ENCODE results near the gene SSBP3.
"Not testable (repeated sequence)": the region's sequence is repeated elsewhere in the genome, so short reads cannot be mapped to it uniquely, and the experiment has no call there.

The SSBP3 gene

GRCh38 chr1:54391450-54392209, 14.6 kb downstream of the SSBP3 start:
- DNase-seq, result no peak

GRCh38 chr1:54390655-54391054, 15.5 kb downstream of the SSBP3 start:
- no peak for DNase-seq

DNA sequence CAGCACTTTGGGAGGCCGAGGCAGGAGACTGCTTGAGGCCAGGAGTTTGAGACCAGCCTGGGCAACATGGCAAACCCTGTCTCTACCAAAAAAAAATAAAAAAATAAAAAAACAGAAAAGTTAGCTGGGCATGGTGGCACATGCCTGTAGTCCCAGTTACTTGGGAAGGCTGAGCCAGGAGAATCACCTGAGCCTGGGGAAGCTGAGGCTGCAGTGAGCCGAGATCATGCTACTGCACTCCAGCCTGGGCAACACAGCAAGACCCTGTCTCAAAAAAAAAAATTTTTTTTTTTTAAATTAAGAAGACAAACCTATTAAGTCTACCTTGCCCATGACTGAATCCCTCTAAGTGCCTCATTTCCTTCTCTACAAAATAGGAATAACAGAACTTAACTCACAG, 16.6 kb downstream of the SSBP3 start:
- not testable (repeated sequence) for DNase-seq

- DNase-seq, result no peak
Measured at GRCh38 chr1:54387419-54387818, 18.8 kb downstream of the SSBP3 start.

- no peak for DNase-seq
Measured at GRCh38 chr1:54385727-54386022, 20.5 kb downstream of the SSBP3 start.

DNA sequence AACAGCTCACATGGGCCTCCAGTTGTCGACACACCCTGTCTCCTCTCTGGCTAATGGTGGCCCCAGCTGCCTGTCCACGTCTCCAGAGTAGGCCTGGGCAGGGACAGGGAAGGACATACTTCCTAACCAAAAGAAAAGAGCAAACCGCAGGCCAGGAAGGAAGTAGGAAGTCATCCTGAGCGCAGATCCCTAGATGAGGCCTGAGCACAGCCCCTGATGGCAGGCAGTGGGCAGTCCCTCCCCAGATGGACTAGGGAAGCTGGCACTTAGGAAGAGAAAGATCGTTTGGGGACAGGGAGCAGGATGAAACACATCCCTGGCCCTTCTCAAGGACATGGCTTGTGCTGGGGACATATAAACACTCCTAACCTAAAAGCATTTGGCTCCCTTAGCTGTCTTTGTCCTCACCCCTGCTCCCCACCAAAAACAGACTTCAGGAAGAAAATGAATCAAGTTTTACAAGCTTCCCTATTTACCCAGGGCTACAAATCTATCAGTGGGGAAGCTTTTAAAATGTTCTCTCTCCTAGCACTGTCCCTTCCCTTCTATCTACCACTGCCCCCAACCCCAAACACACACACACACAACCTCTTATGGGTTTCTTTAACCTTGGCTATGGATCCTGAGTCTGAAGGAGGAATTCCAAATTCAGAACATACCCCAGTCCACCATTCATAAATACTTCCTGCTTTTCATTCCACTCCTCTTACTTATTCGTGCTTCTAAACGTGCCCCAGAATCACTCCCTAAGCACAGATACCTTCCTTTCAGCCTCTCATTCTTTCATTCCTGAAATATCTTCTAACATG, 21.1 kb downstream of the SSBP3 start:
- no peak for DNase-seq

GRCh38 chr1:54384471-54384870, 21.7 kb downstream of the SSBP3 start:
- DNase-seq, result no peak

DNA sequence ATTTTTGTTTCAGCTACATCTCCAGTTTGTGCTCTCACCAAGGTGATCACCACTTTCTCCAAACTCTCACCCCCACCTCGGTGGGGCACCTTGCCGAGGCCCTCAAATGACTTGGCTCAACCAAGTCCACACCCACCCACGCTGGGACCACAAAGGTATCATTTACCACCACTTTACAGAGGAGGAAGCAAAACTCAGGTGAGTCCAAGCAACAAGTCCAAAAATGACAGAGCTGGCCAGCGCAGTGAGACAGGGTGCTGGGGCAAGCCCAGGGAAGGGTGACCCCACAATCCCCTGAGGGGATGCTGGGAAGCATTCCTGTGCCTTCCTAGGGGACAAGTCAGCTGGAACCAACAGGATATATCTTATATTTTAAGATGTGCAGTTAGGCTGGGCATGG, 24.7 kb downstream of the SSBP3 start:
- no peak for DNase-seq

DNA sequence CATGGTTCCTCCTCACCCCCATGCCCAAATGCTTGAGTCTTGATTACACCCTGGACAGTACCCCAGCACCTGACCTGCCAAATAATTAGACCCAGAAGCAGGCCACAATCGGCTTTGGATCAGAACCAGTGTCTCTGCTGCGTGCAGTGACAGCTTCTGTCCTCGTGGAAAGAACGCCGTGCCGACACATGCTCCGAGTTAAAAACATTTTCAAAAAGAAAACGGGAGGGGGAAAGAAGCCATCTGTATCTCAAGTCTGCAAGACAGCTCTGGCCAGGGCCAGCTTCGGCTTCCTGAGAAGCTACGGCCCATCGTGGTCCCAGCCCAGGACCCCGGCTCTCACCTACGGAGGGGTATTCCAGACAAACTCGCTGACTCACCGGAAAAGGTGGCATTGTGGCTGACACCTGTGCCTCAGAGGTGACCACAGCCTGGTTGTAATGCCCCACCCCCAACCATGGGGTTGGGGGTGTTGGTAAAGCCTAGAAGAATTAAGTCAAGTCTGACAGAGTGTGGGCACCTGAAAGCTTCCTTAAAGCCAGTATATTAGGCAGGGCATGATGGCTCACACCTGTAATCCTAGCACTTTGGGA, 25.8 kb downstream of the SSBP3 start:
- peak; percentile 9 for DNase-seq

DNA sequence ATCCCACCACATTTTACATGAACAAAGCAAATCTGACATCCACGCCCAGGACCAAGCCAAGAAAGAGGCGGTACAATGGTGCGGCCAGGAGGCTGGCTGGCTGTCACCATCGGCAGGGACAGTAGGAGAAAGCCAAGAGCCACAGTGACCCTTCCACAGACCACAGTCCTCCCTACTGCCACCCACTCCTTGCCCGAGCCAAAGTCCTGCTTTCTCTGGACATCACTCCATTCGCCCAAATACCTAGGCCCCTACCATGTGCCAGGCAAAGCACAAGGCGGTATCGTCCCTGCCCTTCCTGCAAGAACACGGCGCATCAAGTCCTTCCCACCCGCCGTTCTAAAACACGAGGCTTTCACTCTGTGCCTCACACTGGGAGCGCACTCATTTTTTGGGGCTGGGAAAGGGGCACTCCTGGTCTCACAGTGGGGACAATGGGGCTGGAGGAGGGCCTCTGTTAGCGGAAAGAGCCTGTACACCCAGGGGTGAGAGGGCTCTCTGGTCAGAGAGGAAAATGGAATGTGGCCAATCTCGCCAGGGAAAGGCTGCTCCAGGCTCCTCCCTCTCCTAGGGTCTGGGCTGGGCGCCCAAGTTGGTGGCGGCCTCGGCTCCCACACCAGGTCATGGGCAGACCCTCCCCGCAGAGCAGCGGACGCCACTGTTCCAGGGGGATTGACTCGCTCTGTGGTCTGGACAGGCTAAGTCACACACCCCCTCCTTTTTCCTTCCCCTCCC, 26.5 kb downstream of the SSBP3 start:
- no peak for DNase-seq

- no peak for DNase-seq
Measured at GRCh38 chr1:54378874-54379554, 27.2 kb downstream of the SSBP3 start.

GRCh38 chr1:54378157-54378873, 27.9 kb downstream of the SSBP3 start:
- no peak for DNase-seq

- no peak for DNase-seq
Measured at GRCh38 chr1:54377040-54377691, 29.0 kb downstream of the SSBP3 start.

DNA sequence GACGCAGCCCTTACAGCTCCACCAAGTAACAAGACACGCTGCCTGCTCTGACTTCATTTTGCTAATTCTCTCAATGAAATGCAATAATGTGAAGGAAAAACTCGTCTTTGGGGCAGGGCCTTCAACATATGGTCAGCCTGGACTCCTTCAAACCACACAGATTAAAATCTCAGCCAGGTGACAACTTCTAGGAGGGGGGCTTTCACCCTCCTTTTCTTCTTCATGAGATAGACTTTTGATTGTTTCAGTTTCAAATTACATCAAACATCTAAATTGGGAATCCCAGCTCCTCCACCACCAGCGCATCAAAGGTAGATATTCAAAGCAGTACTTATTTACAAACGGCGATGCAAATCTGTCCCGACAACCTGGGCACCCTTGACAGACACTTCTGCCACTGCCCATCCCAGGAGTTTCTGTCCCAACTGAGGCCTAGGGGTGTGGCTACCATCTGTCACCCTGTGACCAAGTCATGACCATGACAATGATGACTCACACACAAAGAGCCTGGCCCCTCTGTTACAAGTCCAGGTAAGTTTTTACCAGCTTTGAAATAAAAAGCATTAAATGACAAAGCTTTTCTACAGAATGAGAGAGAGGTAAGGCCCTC, 29.7 kb downstream of the SSBP3 start:
- no peak for DNase-seq

- DNase-seq, result no peak
Measured at GRCh38 chr1:54375712-54376429, 30.3 kb downstream of the SSBP3 start.

GRCh38 chr1:54375298-54375697, 30.9 kb downstream of the SSBP3 start:
- no peak for DNase-seq

GRCh38 chr1:54374766-54375165, 31.4 kb downstream of the SSBP3 start:
- no peak for DNase-seq

- no peak for DNase-seq
Measured at GRCh38 chr1:54372978-54373377, 33.2 kb downstream of the SSBP3 start.

- DNase-seq, result no peak
Measured at GRCh38 chr1:54371942-54372275, 34.3 kb downstream of the SSBP3 start.

All from stimulated activated naive CD4-positive, alpha-beta T cell treated with Interleukin-2 at 50 U/mL for 16 hours (primary cell).